Stimulated activated naive CD8-positive, alpha-beta T cell treated with anti-CD3 and anti-CD28 coated beads, Interleukin-15, Interleukin-2, amounts not matched to agents 100 ng/mL and 50 ng/mL, for 24 hours (primary cell): ENCODE measurements around the gene SMTNL1.

ENCODE experiments used
- H3K27ac Mint-ChIP-seq: one replicate; pipeline ENCODE4 v1.8.0; 2021; ENCODE audit warnings: mild to moderate bottlenecking, mixed read lengths
- H3K27me3 Mint-ChIP-seq: one replicate; pipeline ENCODE4 v1.8.0; 2021; ENCODE audit warnings: mixed read lengths
- H3K36me3 Mint-ChIP-seq: one replicate; pipeline ENCODE4 v1.8.0; 2021; ENCODE audit warnings: low read depth, mixed read lengths
- H3K4me1 Mint-ChIP-seq: one replicate; pipeline ENCODE4 v1.8.0; 2021; ENCODE audit warnings: low read depth, mixed read lengths
- H3K4me3 Mint-ChIP-seq: one replicate; pipeline ENCODE4 v1.8.0; 2021; ENCODE audit warnings: mild to moderate bottlenecking, mixed read lengths
- H3K9me3 Mint-ChIP-seq: one replicate; pipeline ENCODE4 v1.8.0; 2021; ENCODE audit warnings: mixed read lengths

SMTNL1 gene

DNA sequence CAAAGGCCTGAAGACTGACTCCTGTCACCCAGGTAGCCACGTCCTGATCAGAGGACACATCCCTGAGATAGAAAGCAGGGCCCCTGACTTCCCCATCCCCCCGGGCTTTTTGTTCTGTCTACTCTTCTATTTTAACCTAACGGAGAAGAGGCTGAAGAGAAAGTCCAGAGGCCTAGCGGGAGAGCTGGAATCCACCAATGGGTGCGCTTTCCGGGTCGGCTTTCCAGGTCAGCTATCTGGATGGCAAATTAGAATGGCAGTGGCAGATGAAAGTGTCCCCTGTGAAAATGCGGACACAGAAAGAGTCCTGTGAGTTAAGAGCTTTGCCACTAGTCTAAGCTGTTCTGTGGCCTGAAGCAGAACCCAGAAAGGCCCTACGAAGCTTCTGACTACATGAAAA, 46.9 kb downstream of the SMTNL1 start:
- H3K27me3 Mint-ChIP-seq, result no peaks in the 10 kb centered on the region
- no peak overlapping the region for H3K27ac Mint-ChIP-seq
- no peak overlapping the region for H3K4me3 Mint-ChIP-seq
- H3K36me3 Mint-ChIP-seq, result no peaks in the 10 kb centered on the region
- no peaks in the 10 kb centered on the region for H3K9me3 Mint-ChIP-seq
- H3K4me1 Mint-ChIP-seq, result no peaks in the 10 kb centered on the region

- no peaks in the 10 kb centered on the region for H3K9me3 Mint-ChIP-seq
- no peak overlapping the region for H3K4me3 Mint-ChIP-seq
- no peaks in the 10 kb centered on the region for H3K27me3 Mint-ChIP-seq
- no peaks in the 10 kb centered on the region for H3K4me1 Mint-ChIP-seq
- H3K36me3 Mint-ChIP-seq, result no peaks in the 10 kb centered on the region
- no peak overlapping the region for H3K27ac Mint-ChIP-seq
Observed at GRCh38 chr11:57585301-57585700, 47.9 kb downstream of the SMTNL1 start.

DNA sequence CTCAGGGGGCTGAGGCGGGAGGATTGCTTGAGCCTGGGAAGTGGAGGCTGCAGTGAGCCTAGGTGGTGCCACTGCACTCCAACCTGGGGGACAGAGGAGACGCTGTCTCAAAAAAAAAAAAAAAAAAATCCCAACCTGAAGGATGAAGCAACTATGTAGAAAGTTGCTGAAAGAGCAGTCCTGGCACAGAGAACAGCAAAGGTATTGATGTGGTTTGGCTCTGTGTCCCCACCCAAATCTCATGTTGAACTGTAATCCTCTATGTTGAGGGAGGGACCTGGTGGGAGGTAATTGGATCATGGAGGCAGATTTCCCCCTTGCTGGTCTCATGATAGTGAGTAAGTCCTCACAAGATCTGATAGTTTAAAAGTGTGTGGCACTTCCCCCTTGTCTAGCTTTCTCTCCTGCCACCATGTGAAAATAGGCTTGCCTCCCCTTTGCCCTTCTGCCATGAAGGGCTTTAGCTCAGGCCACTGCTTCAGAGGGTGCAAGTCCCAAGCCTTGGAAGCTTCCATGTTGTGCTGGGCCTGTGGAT, 49.4 kb downstream of the SMTNL1 start:
- no peaks in the 10 kb centered on the region for H3K4me1 Mint-ChIP-seq
- no peaks in the 10 kb centered on the region for H3K36me3 Mint-ChIP-seq
- no peaks in the 10 kb centered on the region for H3K9me3 Mint-ChIP-seq

GRCh38 chr11:57588046-57588710, 50.8 kb downstream of the SMTNL1 start:
- no peaks in the 10 kb centered on the region for H3K4me1 Mint-ChIP-seq
- H3K4me3 Mint-ChIP-seq, result no peak overlapping the region
- no peaks in the 10 kb centered on the region for H3K9me3 Mint-ChIP-seq
- peaks cover 4% of the 10 kb centered on the region for H3K27me3 Mint-ChIP-seq
- H3K36me3 Mint-ChIP-seq, result no peaks in the 10 kb centered on the region
- H3K27ac Mint-ChIP-seq, result no peak overlapping the region

More for the DNA sequence above, 49.4 kb downstream of the SMTNL1 start:
- Mint-ChIP-seq H3K4me3 (no peak overlapping the region), H3K27me3 (no peaks in the 10 kb centered on the region), H3K27ac (no peak overlapping the region)

DNA sequence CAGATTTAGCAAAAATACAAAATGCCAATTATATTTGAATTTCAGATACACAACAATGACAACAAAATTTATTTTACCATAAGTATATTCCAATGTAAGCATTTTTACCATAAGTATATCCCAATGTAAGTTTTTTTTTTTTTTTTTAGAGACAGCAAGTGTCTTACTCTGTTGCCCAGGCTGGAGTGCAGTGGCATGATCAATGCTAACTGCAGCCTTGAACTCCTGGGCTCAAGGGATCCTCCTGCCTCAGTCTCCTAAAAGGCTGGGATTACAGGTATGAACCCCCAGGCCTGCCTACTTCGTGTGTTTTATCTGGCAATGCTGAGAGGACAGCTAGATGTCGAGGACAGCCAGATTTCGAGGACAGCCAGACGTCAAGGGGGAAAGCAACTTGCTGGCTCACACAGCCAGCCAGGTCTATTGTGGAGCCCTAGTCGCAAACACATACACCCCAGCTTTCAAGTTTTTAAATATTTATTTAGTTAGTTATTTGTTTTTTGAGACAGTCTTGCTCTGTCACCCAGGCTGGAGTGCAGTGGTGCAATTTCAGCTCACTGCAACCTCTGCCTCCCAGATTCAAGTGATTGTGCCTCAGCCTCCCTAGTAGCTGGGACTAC, 59.0 kb downstream of the SMTNL1 start:
- H3K4me1 Mint-ChIP-seq, result no peaks in the 10 kb centered on the region

DNA sequence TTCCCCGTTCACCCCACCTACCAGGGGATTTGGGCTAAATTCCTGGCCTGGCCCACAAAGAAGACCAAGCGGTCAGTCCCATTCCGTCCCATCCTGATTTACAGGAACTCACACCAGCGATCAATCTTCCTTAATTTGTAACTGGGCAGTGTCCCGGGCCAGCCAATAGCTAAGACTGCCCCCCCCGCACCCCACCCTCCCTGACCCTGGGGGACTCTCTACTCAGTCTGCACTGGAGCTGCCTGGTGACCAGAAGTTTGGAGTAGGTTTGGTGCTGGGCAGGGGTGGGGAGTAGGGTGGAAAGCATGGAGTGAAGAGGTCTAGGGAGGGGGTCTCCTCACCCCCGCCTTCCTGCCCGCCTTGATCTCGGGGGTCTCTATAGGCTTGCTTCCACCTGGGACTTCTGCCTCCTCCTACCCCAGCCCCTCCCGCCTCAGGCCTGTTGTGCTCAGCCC, 60.1 kb downstream of the SMTNL1 start, which contains the start of gene SERPING1:
Gene SERPING1, plus strand, starts transcription at position 225 of the 455 bp plus-strand sequence. CDS start 586 bp downstream, outside the sequence.
- H3K4me3 Mint-ChIP-seq, result no peak within 1 kb of the TSS

More for the DNA sequence above, 59.0 kb downstream of the SMTNL1 start:
- H3K4me3 Mint-ChIP-seq, result no peak overlapping the region
- no peak overlapping the region for H3K27ac Mint-ChIP-seq
- H3K9me3 Mint-ChIP-seq, result no peaks in the 10 kb centered on the region
- H3K36me3 Mint-ChIP-seq, result no peaks in the 10 kb centered on the region
- peaks cover 36% of the 10 kb centered on the region for H3K27me3 Mint-ChIP-seq

GRCh38 chr11:57597916-57598830, 60.8 kb downstream of the SMTNL1 start:
- no peak overlapping the region for H3K27ac Mint-ChIP-seq
- no peaks in the 10 kb centered on the region for H3K4me1 Mint-ChIP-seq
- no peak overlapping the region for H3K4me3 Mint-ChIP-seq
- H3K27me3 Mint-ChIP-seq, result peaks cover 35% of the 10 kb centered on the region
- H3K36me3 Mint-ChIP-seq, result no peaks in the 10 kb centered on the region
- H3K9me3 Mint-ChIP-seq, result no peaks in the 10 kb centered on the region

More for the DNA sequence above, 60.1 kb downstream of the SMTNL1 start, which contains the start of gene SERPING1:
- Mint-ChIP-seq H3K4me1 (no peaks in the 10 kb centered on the region), H3K27ac (no peak within 1 kb of the TSS), H3K9me3 (no peaks in the 10 kb centered on the region), H3K36me3 (no peaks in the 10 kb centered on the region), H3K27me3 (peaks cover 39% of the 10 kb centered on the region)

GRCh38 chr11:57598831-57599155, 61.4 kb downstream of the SMTNL1 start:
- H3K9me3 Mint-ChIP-seq, result no peaks in the 10 kb centered on the region
- H3K36me3 Mint-ChIP-seq, result no peaks in the 10 kb centered on the region
- peaks cover 35% of the 10 kb centered on the region for H3K27me3 Mint-ChIP-seq
- no peak overlapping the region for H3K4me3 Mint-ChIP-seq
- H3K4me1 Mint-ChIP-seq, result no peaks in the 10 kb centered on the region
- H3K27ac Mint-ChIP-seq, result no peak overlapping the region

DNA sequence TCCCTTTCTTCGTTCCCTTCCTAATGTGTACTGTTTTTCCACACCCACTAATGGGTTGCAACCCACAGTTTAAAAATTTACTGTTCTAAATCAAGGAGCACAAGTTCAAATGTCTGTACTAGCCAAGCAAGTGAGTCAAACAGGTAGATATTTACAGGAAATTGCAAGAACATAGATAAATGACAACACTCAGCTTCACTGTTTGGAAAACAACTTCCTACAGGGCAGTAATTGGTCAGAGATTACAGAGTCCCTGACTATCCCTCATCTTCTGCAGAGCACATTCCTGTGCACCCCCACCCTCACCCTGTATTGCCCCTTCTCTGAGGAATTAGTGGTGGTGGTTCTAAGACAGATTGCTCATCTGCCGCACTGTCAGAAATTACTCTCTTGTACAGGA, 62.0 kb downstream of the SMTNL1 start:
- Mint-ChIP-seq H3K27me3 (peaks cover 35% of the 10 kb centered on the region), H3K4me1 (no peaks in the 10 kb centered on the region), H3K36me3 (no peaks in the 10 kb centered on the region), H3K4me3 (no peak overlapping the region), H3K9me3 (no peaks in the 10 kb centered on the region), H3K27ac (no peak overlapping the region)
